Measurements from ENCODE around the gene ITGA3.

DNA sequence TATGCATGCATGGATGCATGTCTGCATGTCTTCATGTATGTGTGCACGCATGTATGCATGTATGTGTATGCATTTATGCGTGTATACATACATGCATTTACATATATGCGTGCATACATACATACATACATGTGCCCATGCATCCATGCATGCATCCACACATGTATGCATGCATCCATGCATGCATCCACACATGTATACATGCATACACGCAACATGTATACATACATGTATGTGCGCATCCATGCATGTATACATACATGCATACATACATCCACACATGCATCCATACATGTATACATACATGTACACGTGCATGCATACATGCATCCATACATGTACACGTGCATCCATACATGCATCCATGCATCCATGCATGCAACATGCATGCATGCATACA lies 31.1 kb upstream of the ITGA3 start:
- no peak for TF ChIP-seq POLR2A (IDR thresholded peaks at IDR 0.05)
- no peak for TF ChIP-seq POLR2AphosphoS5 (IDR thresholded peaks at IDR 0.05)
- TF ChIP-seq, protein P1, sequence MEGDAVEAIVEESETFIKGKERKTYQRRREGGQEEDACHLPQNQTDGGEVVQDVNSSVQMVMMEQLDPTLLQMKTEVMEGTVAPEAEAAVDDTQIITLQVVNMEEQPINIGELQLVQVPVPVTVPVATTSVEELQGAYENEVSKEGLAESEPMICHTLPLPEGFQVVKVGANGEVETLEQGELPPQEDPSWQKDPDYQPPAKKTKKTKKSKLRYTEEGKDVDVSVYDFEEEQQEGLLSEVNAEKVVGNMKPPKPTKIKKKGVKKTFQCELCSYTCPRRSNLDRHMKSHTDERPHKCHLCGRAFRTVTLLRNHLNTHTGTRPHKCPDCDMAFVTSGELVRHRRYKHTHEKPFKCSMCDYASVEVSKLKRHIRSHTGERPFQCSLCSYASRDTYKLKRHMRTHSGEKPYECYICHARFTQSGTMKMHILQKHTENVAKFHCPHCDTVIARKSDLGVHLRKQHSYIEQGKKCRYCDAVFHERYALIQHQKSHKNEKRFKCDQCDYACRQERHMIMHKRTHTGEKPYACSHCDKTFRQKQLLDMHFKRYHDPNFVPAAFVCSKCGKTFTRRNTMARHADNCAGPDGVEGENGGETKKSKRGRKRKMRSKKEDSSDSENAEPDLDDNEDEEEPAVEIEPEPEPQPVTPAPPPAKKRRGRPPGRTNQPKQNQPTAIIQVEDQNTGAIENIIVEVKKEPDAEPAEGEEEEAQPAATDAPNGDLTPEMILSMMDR (IDR thresholded peaks at IDR 0.05), result no peak
- no peak for TF ChIP-seq EP300 (IDR thresholded peaks at IDR 0.05)
